HG03565 (cell line): Measurements from ENCODE around the gene RGS1.
A peak's percentile ranks its signal among the peaks of the same experiment; 100 is the strongest.

Source experiments
- ATAC-seq: cut with Tn5 transposase; IDR thresholded peaks from one replicate; pipeline ENCODE4 v1.9.1; 2021; ENCODE audit warnings: mild to moderate bottlenecking, moderate library complexity; ENCODE audit not compliant: unreplicated experiment

RGS1 gene

DNA sequence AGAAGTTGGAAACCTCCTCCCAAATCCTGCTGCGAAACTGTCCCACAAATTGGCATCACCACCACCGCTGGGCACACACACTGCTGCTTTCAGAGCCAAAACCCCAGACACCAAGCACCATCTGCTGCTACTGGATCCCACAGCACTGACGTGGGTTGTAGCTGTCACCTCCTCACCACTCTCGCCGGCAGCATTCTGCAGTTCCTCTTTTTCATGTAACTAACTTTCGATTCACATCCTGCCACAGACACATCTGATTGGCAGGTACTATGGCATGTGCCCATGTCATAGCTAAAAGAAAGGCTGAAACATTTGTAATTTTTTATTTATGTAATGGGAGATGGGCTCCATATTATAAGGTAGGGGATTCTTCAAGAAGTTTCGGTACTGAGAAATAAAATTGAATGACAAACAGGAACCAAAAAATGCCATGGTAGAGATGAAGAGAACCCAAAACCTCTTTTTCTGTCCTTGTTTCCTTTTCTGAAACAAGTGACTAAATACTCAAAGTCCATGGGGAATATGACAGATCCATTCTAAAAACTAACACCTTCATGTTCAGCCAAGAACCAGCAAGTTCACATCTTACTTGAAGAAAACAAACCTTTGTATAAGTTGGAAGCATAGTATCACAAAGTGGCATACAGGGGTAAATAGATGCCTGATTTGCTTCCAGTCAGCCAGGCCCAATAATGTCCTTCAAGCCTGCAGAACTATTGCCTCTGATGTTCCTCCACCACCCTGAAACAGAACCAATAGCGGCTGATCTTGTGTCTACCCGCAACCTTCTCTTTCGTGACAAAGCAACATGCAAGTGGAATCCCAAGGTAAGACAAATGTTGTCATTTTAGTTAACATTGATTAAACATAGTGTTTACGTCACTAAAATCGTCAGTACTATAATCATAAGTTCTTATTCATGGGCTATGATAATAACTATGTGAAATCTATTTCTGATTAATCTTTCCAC lies 33.8 kb downstream of the RGS1 start:
- peak; percentile 97 for ATAC-seq

DNA sequence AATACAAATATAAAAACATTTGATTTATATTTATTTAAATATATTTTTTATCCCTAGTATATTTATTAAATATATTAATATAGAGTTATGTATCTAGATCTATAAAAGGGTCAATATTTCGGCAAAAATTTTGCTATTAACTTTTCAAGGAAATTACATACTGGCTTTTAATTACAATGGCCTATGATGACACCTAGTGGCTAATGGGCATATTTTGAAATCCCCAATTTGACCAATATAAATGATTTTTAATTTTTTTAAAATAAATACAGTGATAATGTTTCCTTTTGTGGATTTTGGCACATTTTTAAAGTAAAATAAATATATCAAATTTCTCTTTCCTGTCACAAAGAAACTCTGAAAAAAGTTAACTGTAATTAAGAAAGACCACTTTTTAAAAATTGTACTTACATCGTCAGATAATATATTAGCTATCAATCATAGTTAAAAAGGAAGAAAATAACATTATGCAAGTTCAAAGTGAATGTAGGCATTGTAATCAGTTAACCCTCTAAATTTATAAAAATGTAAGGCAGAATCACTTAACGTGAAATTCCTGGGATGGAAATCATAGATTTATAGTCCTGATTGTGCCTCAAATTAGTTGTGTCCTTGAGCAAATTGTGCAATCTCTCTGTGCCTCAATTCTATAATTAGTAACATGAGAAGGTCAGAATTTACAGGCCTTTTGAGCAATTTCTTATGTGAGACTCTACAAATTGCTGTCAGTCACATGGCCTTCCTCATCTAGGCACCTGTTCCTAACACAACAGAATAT lies 34.7 kb downstream of the RGS1 start:
- no peak for ATAC-seq

DNA sequence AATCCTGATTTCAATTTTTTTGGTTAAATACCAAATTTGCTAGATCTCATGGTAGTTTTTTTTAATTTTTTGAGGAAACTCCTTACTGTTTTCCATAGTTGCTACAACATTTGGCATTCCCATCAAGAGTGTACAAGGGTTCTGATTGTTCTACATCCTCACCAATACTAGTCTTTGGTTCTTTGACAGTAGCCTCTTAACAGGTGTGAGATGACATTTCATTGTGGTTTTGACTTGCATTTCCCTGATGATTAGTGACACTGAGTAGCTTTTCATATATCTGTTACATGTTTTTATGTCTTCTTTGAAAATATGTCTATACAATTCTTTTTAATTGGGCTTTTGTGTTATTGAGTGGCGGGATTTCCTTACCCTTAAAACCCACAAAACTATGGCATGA lies 39.5 kb downstream of the RGS1 start:
- peak; percentile 47 for ATAC-seq

DNA sequence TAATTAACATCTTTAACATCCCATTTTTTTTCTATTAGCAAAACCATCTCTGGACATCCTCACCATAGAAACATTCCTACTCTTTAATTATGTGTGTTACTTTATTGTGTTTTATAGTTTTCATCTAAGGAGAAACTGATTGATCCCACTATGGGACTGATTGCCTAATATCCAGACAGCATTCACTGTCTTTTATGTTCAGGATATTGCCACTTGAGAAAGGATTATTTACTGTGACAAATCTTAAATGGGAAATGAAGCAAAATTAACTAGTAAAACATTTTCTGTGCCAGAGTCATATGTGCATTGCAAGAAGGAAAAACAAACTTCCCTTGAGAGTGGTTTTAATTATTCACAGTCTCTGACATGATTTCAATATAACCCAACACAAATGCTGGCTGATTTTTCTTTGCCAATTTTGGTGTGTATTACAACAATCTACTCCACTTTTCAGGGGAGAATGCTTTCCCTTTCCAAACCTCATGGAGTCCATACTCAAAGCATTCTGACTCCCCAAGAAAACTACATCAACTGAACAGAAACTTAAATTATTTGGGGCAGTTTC lies 44.6 kb downstream of the RGS1 start:
- no peak for ATAC-seq

DNA sequence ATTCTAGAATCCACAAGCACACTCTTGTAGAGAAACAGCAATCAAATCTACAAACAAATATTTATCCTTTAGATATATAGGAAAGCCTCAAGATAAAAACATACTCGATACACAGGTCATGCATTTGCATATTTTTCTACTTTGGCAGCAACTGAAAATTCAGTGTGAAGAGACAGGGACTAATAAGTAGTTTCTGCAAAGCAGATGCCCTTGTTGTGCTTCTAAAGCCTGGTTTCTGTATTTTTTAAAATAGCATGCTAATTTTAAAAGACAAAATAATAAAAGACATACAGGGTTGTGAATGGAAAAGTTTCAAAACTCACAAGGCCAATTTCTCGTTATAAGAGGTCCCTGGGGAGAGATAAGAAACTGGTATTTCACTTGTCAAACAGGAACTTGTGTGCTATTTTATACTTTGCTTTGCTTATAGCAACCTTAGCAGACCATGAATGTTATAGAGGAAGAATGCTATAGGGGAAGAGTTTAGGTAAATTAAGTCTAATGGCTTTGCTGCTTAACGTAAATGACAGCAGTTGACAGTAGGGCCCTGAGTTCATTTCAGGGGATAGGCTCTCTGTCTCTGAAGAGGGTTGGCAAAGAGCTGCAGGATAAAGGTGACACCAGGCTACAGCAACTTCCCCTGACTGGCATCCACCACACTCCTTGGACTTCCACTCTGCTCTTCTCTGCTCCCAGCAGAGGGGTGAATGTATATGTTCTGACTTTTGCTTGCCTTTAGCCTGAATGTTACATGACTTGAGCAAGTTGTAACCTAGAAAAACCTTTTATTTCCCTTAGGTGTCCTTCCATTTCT lies 51.0 kb downstream of the RGS1 start:
- peak; percentile 88 for ATAC-seq

DNA sequence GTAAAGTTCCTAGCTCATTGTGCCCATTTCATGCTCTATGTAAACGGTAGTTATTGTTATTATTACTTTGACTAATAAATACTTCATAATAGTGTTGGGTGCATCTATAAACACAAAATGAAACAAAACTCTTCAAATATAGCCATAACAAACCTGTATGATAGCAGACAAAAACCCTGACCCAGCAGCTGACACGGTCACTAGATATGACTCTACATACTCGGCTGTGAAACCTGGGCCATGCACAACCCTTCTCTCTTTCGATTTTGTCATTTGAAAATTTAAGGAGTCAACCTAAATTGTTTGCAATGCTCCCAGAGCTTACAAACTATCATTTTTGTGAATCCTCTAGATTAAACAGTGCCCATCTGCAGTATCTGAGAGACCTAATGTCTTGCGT lies 52.3 kb downstream of the RGS1 start:
- no peak for ATAC-seq

DNA sequence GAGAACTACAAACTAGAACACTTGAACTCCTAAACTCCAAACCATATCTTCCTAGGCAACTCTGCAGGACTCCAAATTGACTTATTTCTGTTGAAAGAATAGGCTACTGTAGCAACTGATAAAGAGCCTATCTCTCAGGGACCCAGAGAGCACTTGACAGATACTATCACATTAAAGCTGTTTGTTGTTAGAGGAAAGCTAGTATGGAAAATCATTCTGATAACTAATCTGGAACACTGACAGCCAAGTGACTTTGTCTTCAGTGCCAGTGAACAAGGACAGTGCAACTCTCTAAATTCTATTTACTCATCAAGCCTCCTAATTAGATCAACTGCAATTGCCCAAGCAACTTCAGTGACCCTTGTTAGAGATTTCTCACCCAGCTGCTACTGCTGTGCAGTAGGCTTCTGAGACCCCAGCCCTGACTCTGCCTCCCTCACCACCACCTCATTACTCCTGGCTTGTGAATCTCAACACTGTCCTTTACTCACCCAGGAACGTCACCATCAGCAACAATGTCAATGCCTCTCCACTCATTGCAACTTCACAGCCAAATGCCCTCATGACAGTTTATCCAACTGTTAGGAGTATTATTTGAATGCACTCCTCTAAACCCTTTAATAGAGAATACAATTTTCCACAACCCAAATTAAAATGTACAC lies 53.0 kb downstream of the RGS1 start:
- ATAC-seq: no peak

DNA sequence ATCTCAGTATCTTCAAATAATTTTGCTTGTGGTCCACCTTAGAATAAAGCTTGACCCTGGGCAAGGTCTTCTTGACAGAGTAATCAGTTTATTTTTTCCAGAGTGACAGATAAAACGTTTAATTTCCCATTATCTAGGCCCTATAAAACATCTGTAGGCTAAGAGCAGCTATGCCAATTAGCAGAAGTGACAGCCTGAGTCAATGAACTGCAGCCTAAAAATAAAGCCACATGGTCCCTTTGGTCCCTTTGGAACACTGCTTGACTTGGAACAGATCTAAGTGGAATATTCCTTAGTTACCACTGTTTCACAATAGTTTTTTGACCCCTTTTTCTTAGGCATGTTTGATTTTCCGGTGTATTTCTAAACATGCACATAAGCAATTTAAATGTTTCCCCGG lies 54.0 kb downstream of the RGS1 start:
- no peak for ATAC-seq
